ENCODE measurements around the gene CACNB1.
"Not testable (repeated sequence)": the region's sequence is repeated elsewhere in the genome, so short reads cannot be mapped to it uniquely, and the experiment has no call there.

CACNB1 gene

DNA sequence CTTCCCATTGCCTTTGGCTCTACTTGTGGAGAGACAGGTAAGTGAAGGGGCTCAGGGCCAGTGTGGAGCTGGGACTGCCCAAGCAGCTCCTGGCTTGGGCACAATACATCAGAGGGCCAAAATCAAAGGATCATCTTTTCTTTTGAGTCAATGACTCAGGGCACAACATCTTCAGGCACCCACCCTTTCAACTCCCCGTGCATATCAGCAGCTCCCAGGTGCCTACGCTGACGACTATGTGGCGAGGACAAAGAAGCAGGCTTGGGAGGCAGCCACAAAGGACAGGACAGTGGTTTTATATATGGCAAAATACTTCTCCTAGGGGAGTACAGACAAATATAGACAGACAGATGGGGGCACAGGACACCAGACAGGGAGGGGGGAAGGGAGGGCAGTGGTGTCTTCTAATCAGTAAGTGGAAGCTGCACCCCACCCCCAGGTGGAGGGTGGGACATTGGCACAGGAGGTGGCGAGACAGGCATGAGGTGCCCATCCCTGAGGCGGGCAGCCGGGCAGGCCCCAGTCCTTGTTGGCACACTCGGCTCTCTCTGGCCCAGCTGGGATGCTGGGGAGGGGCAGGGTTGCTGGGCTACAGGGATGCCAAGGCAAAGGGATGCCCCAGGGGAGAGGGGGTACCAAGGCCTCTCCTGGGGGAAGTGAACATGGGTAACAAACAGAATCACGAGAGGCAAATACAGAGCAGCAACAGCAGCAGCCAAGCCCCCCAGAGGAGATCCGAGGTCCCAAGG lies 23.8 kb downstream of the CACNB1 start:
- no peak for FAIRE-seq

DNA sequence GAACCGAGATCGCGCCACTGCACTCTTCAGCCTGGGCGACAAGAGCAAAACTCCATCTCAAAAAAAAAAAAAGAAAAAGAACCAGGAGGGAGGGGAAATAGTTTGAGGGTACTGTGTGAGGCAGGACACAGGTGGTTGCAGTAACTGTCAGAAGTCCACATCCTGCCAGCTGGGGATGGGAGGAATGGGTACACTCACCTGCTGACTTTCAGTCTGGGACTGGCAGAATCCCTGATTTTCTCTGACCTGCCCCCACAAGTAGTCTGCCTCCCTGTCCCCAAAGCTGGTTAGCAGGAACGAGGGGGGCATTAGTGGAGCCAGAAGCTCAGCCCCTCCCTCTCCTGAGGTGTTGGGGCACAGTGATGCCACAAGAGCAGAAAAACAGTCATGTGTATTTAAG lies 24.4 kb downstream of the CACNB1 start:
- no peak for FAIRE-seq

GRCh38 chr17:39171933-39172332 lies 25.5 kb downstream of the CACNB1 start:
- FAIRE-seq, result no peak

- FAIRE-seq, result no peak
These were observed 26.9 kb downstream of the CACNB1 start for GRCh38 chr17:39170558-39170957.

GRCh38 chr17:39170109-39170508 lies 27.4 kb downstream of the CACNB1 start:
- FAIRE-seq, result no peak

DNA sequence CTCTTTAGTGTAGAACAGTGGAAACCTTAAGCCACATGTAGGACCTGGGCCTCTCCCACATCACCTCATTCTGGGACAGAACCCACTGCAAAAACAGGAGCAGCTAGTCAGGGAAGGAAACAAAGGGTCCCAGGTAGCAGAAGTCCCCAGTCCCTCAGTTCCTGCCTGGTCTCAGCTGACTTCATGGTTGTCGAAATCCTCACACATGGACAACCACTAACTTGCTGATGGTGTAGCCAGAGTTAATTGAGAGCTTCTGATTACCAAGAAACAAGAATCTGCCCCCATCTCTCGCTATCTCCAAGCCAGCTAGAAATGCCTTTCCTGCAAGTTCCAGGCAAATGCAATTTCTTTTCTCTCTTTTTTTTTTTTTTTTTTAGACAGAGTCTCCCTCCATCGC lies 28.0 kb downstream of the CACNB1 start:
- FAIRE-seq, result no peak

GRCh38 chr17:39169101-39169500 lies 28.4 kb downstream of the CACNB1 start:
- FAIRE-seq, result no peak

DNA sequence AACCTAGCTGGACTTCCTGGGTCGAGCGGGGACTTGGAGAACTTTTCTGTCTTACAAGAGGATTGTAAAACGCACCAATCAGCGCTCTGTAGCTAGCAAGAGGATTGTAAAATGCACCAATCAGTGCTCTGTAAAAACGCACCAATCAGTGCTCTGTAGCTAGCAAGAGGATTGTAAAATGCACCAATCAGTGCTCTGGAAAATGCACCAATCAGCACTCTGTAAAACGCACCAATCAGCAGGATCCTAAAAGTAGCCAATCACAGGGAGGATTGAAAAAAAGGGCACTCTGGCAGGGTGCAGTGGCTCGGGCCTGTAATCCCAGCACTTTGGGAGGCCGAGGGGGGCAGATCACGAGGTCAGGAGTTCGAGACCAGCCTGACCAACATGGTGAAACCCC lies 29.0 kb downstream of the CACNB1 start:
- FAIRE-seq, result not testable (repeated sequence)

- FAIRE-seq, result no peak
These were observed 30.0 kb downstream of the CACNB1 start for GRCh38 chr17:39167476-39167875.

GRCh38 chr17:39166437-39167335 lies 30.8 kb downstream of the CACNB1 start:
- no peak for FAIRE-seq

- no peak for FAIRE-seq
These were observed 31.6 kb downstream of the CACNB1 start, which contains the start of gene ARL5C for GRCh38 chr17:39165841-39166349. Gene ARL5C (minus strand): TSS chr17:39166161. CDS start chr17:39165760, 401 bp downstream.

DNA sequence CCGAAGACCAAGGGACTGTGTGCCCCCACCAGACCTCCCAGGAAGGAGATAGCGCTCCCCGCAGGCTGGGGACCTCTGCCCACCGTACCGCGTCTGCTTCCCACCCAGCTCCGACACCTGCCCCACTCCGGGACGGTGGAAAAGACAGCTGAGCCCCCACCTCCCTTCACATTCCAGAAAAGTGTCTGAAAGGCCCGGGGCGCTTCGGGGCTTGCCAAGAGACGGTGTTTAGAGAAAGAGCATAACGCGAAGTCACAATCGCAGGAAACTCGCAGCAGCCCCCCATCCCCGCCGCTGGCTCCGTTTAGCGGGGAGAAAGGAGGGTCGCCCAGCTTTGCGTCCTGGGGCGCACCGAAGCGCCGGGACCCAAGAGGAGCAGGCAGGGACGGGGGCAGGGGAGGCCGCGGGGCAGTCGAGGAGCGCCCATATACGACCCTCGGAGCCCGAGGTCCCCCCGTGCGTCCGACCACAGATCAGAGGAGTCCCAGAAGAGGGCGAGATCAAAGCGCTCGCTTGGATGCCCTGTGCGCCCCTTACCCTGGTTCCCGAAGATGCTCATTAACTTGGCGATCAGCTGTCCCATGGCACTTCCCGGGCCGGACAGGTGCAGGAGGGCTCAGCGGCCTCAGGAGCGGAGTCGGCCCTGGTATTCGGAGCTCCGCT lies 32.2 kb downstream of the CACNB1 start:
- FAIRE-seq, result no peak

DNA sequence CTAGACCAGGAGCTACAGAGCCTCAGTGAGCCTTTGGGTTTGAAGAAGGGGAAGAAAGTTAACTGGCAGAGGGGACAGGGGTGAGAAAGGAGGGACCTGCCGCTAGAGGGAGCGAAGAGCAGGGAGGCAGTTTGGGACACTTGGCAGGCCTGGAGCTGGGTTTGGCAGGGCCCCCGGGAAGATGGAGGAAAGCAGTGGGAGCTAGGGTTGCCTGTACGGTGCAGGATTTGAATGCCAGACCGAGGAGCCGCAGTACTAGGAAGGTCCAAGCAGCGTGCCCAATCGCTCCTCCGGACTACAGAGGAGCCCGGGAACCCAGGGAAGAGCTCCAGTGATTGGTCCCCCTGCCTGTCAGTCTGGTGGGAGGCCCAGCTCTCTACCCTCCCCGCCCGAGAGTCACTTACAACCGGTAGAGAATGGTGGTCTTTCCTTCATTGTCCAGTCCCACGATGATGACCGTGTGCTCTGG lies 32.8 kb downstream of the CACNB1 start:
- FAIRE-seq, result no peak

DNA sequence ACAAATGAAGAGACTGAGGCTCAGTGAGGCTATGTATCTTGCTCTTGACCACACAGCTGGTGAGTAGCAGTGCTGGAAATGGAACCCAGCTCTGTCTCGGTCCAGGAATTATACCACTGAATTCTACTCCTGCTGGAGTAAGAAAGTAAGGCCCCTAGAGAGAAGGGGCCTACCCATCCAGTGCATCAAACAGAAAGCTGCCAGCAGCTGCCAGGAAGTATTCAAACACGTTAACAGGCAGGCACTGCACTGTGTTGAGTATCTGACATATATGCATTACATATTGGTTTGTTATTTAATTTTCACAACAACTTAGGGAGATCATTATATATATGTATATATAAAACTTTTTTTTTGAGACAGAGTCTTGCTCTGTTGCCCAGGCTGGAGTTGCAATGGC lies 35.5 kb downstream of the CACNB1 start:
- FAIRE-seq, result no peak

GRCh38 chr17:39158623-39159022 lies 38.8 kb downstream of the CACNB1 start:
- no peak for FAIRE-seq

- no peak for FAIRE-seq
These were observed 41.0 kb downstream of the CACNB1 start for GRCh38 chr17:39156491-39156890.

DNA sequence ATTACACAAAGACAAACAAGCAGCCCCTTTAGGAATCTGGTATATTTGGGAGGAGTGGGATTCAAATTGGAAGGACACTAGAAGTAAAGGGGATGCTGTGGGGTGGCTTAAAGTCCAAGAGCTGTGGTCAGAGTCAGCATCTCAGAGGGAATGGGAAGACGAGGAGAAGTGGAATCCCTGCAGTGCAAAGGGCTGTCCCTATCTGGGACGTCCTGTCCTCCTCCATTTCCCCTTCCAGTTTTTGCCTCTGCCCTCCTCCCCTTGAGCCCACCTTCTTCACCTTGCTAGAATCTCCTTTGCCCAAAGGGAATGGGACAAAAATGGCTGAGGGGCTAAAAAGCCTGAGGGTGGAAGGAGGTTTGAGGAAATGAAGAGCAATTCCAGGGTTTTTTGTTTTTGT lies 41.8 kb downstream of the CACNB1 start:
- FAIRE-seq, result no peak

DNA sequence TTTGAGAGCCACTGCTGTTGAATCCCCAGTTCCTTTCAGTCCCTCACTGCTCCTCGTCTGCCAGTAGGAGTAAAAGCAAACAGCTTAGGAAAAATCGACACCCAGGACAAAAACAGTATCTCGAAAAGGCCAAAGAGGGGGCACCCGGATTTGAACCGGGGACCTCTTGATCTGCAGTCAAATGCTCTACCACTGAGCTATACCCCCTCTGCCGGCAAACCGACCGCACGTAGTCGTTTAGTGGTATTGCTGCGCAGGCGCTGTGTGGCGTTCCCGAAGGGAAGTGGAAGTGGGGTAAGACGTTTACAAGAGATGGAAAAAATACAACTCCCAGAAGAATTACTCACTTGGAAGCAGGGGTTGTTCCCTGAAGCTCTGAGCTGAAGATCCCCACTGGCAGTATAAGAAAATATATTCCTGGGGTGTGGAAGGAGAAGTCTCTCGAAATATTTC lies 43.8 kb downstream of the CACNB1 start:
- no peak for FAIRE-seq

DNA sequence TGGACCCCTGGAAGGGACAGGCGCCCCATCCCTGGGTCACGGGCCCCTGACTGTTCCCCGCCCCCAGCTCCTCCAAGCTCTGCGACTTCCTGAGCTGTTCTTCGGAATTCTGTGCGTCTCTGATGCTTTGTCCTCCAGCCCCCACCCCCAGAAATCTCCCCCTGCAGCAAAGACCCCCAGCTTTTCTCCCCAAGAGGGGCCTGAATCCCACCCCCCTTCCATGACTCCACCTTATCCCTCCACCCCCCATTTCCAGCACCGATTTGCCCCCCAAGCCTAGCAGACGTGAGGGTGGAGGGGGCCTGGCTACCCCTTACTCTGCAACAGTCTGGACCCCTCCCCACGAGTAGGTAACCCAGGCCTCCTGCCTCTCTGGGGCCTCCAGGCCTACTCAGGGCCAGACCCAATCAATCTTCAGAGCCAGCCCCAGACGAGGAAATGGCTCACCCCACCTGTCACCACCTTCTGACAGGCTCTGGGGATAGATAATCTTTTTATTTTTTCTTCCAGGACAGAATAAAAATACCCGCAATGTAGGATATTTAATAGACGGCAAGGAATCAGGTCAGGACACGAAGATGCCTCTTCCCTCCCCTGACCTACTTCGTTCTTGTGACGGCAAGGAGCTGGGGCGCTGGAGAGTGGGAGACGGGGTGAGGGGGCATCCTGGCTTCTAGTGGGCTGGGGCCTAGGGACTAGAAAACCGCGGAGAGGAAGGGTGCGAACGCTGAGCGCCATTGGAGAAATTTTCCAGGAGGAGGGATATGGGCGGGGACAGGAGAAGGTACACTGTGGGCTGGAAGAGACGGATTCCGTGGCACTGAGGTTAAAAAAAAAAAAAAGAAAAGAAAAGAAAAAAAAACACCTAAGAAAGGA lies 45.3 kb downstream of the CACNB1 start:
- no peak for FAIRE-seq

DNA sequence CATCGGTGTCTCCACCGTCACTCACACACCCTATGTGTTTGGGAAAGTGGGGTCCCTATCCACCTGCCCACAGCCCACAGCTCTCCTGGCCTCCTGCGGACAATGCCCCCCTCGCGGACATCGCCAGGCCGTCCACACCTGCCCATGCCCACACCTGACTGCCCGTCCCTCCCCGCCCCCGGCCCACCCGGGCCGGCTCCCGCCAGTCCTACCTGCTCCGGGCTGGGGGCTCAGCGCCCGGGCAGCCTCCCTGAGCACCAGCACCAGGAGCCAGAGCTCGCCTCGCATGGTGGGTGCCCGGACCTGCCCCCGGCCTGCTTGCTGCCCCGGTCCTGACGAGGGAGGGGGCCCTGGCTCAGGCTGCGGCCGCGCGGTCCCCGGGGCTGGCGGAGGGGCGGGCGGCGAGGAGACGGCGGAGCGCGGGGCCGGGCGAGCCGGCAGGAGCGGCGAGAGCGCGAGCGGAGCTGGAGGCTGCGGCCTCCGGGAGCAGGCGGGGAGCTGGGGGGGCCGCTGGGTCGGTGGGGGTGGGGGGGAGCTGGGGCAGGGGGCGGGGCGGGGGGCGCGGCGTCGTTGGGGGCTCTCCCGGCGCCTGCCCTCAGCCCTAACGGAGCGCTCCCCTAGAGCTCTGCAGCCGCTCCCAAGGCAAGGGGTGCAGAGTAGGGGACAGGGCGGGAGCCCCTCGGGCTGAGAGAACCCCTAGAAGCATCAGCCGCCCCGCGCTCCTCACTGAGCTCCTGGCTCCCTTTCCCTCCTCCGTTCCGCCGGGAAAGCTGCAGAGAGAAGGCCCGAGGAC lies 46.1 kb downstream of the CACNB1 start, which contains the start of gene PLXDC1:
Gene PLXDC1 (minus strand): TSS at position 488 of the 793 bp plus-strand sequence. CDS start 200 bp downstream, at position 288.
- FAIRE-seq, result no peak

GRCh38 chr17:39150795-39151149 lies 46.7 kb downstream of the CACNB1 start:
- FAIRE-seq, result no peak
